ENCODE results near the gene PSMB5. TPM values are rescaled to one million over a fixed set of nuclear protein-coding genes. Genes with fewer than 3 reads are reported as not detected.

Gene PSMB5
- total and polyA plus RNA-seq, 9 of the 15 experiments (the other 6 are each of a cell fraction or from before 2014, with no cell fraction given): 198 to 1,870 (median 269) TPM

- peaks cover 11% of the 10 kb centered on the region; the same call in 2 of the 3 replicates for H3K79me2 ChIP-seq (ENCODE audit: control insufficient read depth, insufficient read depth, low read length)
- ATAC-seq: peak; percentile 99
- peak in 3 of 4 experiments; percentile 44 to 90 (median 74) for DNase-seq (ENCODE audit: extremely low read depth in 1 of 4, low spot score in 3 of 4)
- no peaks in the 10 kb centered on the region for H3K9me1 ChIP-seq (ENCODE audit: control insufficient read depth, insufficient read depth, low read length)
- peak; percentile 99 for FAIRE-seq
- H3K36me3 ChIP-seq (ENCODE audit: control insufficient read depth, insufficient read depth, low read length): peaks cover 97% of the 10 kb centered on the region
- H3K27me3 ChIP-seq (ENCODE audit: control insufficient read depth in 2 of 2, insufficient read depth in 2 of 2, low read length in 2 of 2): no peaks in the 10 kb centered on the region
- CTCF ChIA-PET (ENCODE audit: low intra/inter-chr PET ratio): interaction anchor here (0.5 to 3.2 kb wide), 3 partner anchors 10 to 708 kb away, joined by 3 to 25 read pairs (median 5); no protein-coding TSS in a partner anchor
- POLR2A ChIA-PET: interaction anchor here (0.6 to 5.1 kb wide), 7 partner anchors 10 to 194 kb away, joined by 3 to 34 read pairs (median 8); partner anchors contain the start of genes ACIN1 and C14orf119
- peaks cover 6 to 28% of the 10 kb centered on the region in 2 experiments; a peak in 3 of 5 replicates for H3K4me1 ChIP-seq (replicated peaks in 1 of 2; ENCODE audit: control insufficient read depth in 2 of 2, insufficient read depth in 2 of 2, low read length in 2 of 2)
- H2AFZ ChIP-seq (ENCODE audit: low read depth, low read length): no peak overlapping the region
- no TSS peak for BruUV-seq (replicated peaks)
- H3K27ac ChIP-seq (ENCODE audit: extremely low read depth, low read depth, low read length): peak overlapping the region; percentile 71
- H3K9ac ChIP-seq (ENCODE audit: insufficient read depth in 1 of 2, low read depth in 2 of 2, low read length in 2 of 2): peak overlapping the region; percentile 0 to 38; a peak in 3 of 4 replicates
- intact Hi-C loops (cut with micrococcal nuclease) (loop anchor here (2.0 kb wide), 1 partner anchor 16 kb away; the partner anchor contains the start of genes ACIN1 and C14orf119), in situ Hi-C loops (cut with MboI) (no loop called here)
- no peak overlapping the region for H3K4me3 ChIP-seq
- H4K20me1 ChIP-seq (replicated peaks; ENCODE audit: control insufficient read depth, insufficient read depth, low read length): no peaks in the 10 kb centered on the region
- peak overlapping the region; percentile 42; the same call in 1 of the 2 replicates for H3K4me2 ChIP-seq (ENCODE audit: insufficient read depth, low read length)
- H3K9me3 ChIP-seq (replicated peaks; ENCODE audit: control insufficient read depth, insufficient read depth, low read depth, low read length): no peaks in the 10 kb centered on the region
- WGBS (ENCODE audit: insufficient coverage, low coverage, missing lambda C conversion rate): 4% methylated on average over 2 of the region's 2 CpGs
- TF ChIP-seq TFAP4 (CRISPR knock-in tag; IDR thresholded peaks at IDR 0.05; ENCODE audit: borderline replicate concordance) (peak; percentile 99), CREB5 (CRISPR knock-in tag; IDR thresholded peaks at IDR 0.05) (no peak), MXD1 (CRISPR knock-in tag; IDR thresholded peaks at IDR 0.05; ENCODE audit: borderline replicate concordance, poor library complexity, severe bottlenecking) (no peak), ETV1 (tag; conservative IDR thresholded peaks at IDR 0.05; ENCODE audit: low read depth) (peak; percentile 22; the same call in 1 of the 2 replicates), ZKSCAN1 (IDR thresholded peaks at IDR 0.05; ENCODE audit: low read depth, low read length) (no peak), RHOXF2B (CRISPR knock-in tag; conservative IDR thresholded peaks at IDR 0.05) (no peak), MBD1 (CRISPR knock-in tag; IDR thresholded peaks at IDR 0.05) (no peak), GTF2B (IDR thresholded peaks at IDR 0.05; ENCODE audit: extremely low read depth, insufficient read length) (no peak), ZNF12 (CRISPR knock-in tag; IDR thresholded peaks at IDR 0.05) (no peak), PML (IDR thresholded peaks at IDR 0.05; ENCODE audit: low read length) (no peak), LEF1 (IDR thresholded peaks at IDR 0.05) (no peak), YY1 (IDR thresholded peaks at IDR 0.05; ENCODE audit: borderline replicate concordance in 1 of 3, control insufficient read depth in 1 of 3, extremely low read depth in 1 of 3, insufficient read depth in 3 of 3, insufficient read length in 1 of 3, insufficient replicate concordance in 2 of 3, low read depth in 1 of 3, low read length in 2 of 3) (no peak), SFPQ (IDR thresholded peaks at IDR 0.05; ENCODE audit: low read depth, low read length) (no peak)
Observed at GRCh38 chr14:23078692-23079116, 44.0 kb upstream of the PSMB5 start.
